Measurements from ENCODE around the gene PDE4D. TPM values are rescaled to one million over a fixed set of nuclear protein-coding genes. Genes with fewer than 3 reads are reported as not detected.

Gene PDE4D
- total RNA-seq, 1 experiment from 2014 or later = 2.4 TPM

GRCh38 chr5:59001716-59002115 is 891.8 kb downstream of the PDE4D start:
- ChIA-PET POLR2A (no interaction called here), CTCF (no interaction called here)
- no peak for ATAC-seq
- Histone ChIP-seq H3K27ac (ENCODE audit: low read length) (no peak overlapping the region), H3K9me3 (ENCODE audit: control insufficient read depth, insufficient read depth, low read depth, low read length) (no peaks in the 10 kb centered on the region), H3K36me3 (ENCODE audit: control insufficient read depth, insufficient read depth, low read length) (no peaks in the 10 kb centered on the region), H3K4me3 (ENCODE audit: low read depth in 2 of 2, low read length in 2 of 2) (no peak overlapping the region), H3K27me3 (ENCODE audit: control insufficient read depth, insufficient read depth, low read length) (peaks cover 5% of the 10 kb centered on the region; the same call in 1 of the 2 replicates), H3K4me1 (ENCODE audit: control insufficient read depth, insufficient read depth, low read length) (no peaks in the 10 kb centered on the region)
- no peak for DNase-seq (ENCODE audit: low read depth, low spot score)
- intact Hi-C loops (cut with micrococcal nuclease; ENCODE audit: unreplicated experiment) = no loop called here
- BruUV-seq (replicated peaks) = no TSS peak
- in situ Hi-C loops (cut with HindIII; ENCODE audit: low pct_unique_long_range_greater_than_20kb, low sequenced_read_pairs) = no loop called here
- TF ChIP-seq SIN3A (IDR thresholded peaks at IDR 0.05; ENCODE audit: borderline replicate concordance, insufficient read depth, low read depth, low read length) (no peak), CTCF (IDR thresholded peaks at IDR 0.05) (no peak), REST (IDR thresholded peaks at IDR 0.05; ENCODE audit: insufficient read depth in 1 of 2, low read depth in 2 of 2, low read length in 1 of 2) (no peak), TCF7L2 (IDR thresholded peaks at IDR 0.05; ENCODE audit: low read depth, low read length) (no peak), POLR2AphosphoS5 (IDR thresholded peaks at IDR 0.05; ENCODE audit: low read depth, low read length) (no peak)

- ChIA-PET POLR2A (interaction anchor here (0.6 kb wide), 1 partner anchor 29 kb away, joined by 3 read pairs; no protein-coding TSS in a partner anchor), CTCF (no interaction called here)
- H3K36me3 ChIP-seq (ENCODE audit: control insufficient read depth, insufficient read depth, low read length) = no peaks in the 10 kb centered on the region
- intact Hi-C loops (cut with micrococcal nuclease; ENCODE audit: unreplicated experiment) = no loop called here
- H3K27ac ChIP-seq (ENCODE audit: low read length) = no peak overlapping the region
- ATAC-seq (no peak), DNase-seq (ENCODE audit: low read depth, low spot score) (no peak)
- peaks cover 5% of the 10 kb centered on the region; the same call in 1 of the 2 replicates for H3K27me3 ChIP-seq (ENCODE audit: control insufficient read depth, insufficient read depth, low read length)
- in situ Hi-C loops (cut with HindIII; ENCODE audit: low pct_unique_long_range_greater_than_20kb, low sequenced_read_pairs) = no loop called here
- BruUV-seq (replicated peaks) = no TSS peak
- no peaks in the 10 kb centered on the region for H3K4me1 ChIP-seq (ENCODE audit: control insufficient read depth, insufficient read depth, low read length)
- TF ChIP-seq TCF7L2 (IDR thresholded peaks at IDR 0.05; ENCODE audit: low read depth, low read length) = no peak
- TF ChIP-seq SIN3A (IDR thresholded peaks at IDR 0.05; ENCODE audit: borderline replicate concordance, insufficient read depth, low read depth, low read length) = no peak
- no peak for TF ChIP-seq REST (IDR thresholded peaks at IDR 0.05; ENCODE audit: insufficient read depth in 1 of 2, low read depth in 2 of 2, low read length in 1 of 2)
- TF ChIP-seq POLR2AphosphoS5 (IDR thresholded peaks at IDR 0.05; ENCODE audit: low read depth, low read length) = no peak
- TF ChIP-seq CTCF (IDR thresholded peaks at IDR 0.05) = no peak
- H3K9me3 ChIP-seq (ENCODE audit: control insufficient read depth, insufficient read depth, low read depth, low read length) = no peaks in the 10 kb centered on the region
- H3K4me3 ChIP-seq (ENCODE audit: low read depth in 2 of 2, low read length in 2 of 2) = no peak overlapping the region
These were observed 892.4 kb downstream of the PDE4D start for GRCh38 chr5:59001154-59001553.
